AG04450 (cell line): ENCODE results near the gene PLXNA4. TPM values are rescaled to one million over a fixed set of nuclear protein-coding genes. Genes with fewer than 3 reads are reported as not detected.

Experiments
- CTCF ChIA-PET: fragments of 300-600, 350-600 bp; formaldehyde crosslinking; extraction: SDS; loops from one replicate; lab custom pipeline; 2022; ENCODE audit warnings: antibody characterized with exemption, inconsistent platforms; lab: Charles Lee
- POLR2A ChIA-PET: fragments of 350-600 bp; formaldehyde crosslinking; extraction: SDS; loops from one replicate; lab custom pipeline; 2021; ENCODE audit warnings: antibody characterized with exemption, inconsistent platforms; lab: Yijun Ruan, JAX
- DNase-seq: peaks from one replicate; pipeline ENCODE4 v3.0.0-alpha.2; 2011; ENCODE audit warnings: low read depth, low spot score
- H3K27ac ChIP-seq: one replicate; pipeline ENCODE4 v1.5.1; 2012; ENCODE audit warnings: low read depth, low read length, control low read depth
- H3K27me3 ChIP-seq: one replicate; pipeline ENCODE4 v1.6.0; 2012; ENCODE audit warnings: low read length; ENCODE audit not compliant: control insufficient read depth, insufficient read depth
- H3K4me3 ChIP-seq: 2 replicates; pipeline ENCODE4 v1.5.1; 2011; ENCODE audit warnings: mild to moderate bottlenecking, low read depth, low read length, control low read depth
- H3K9me3 ChIP-seq: 2 replicates; pipeline ENCODE4 v1.5.1; 2012; ENCODE audit warnings: low read length; ENCODE audit not compliant: control insufficient read depth, insufficient read depth
- CTCF ChIP-seq: IDR thresholded peaks from 2 replicates; pipeline ENCODE4 v1.5.1; 2011; ENCODE audit warnings: low read depth, low read length, control low read depth, inconsistent platforms
- polyA plus RNA-seq: library from polyadenylated mRNA; depleted of rRNA; stranded (reverse); fragments of >200 nt; gene quantifications from 2 replicates; pipeline ENCODE4 v1.2.3, GENCODE V29; 2011

Gene PLXNA4
- polyA plus RNA-seq, 1 experiment: 0.05 TPM

- Histone ChIP-seq H3K9me3 (no peaks in the 10 kb centered on the region), H3K27ac (no peak overlapping the region), H3K4me3 (no peak overlapping the region), H3K27me3 (peaks cover 9% of the 10 kb centered on the region)
- POLR2A ChIA-PET: no interaction called here
- TF ChIP-seq CTCF: no peak
- CTCF ChIA-PET: no interaction called here
- DNase-seq: no peak
Measured at GRCh38 chr7:132609906-132610520, 33.7 kb upstream of the PLXNA4 start.

DNA sequence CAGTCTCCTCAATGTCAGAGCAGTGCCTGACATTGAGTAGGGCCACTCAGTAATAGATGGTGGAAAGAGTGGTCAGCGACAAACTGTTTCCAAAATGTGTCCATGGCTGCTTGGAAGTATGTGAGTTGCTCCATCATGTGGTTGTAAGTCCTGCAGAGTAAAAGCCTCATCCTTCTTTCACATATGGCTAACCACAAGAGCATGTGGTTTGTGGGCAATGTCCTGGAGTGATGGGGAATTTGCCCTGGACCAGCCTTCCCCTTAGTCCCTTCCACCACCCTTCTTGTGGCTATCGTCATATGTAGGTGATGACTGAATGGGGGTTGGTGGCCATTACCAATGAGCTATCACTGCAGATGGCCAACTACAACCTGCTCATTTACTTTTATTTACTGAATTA is 33.0 kb upstream of the PLXNA4 start:
- Histone ChIP-seq H3K4me3 (no peak overlapping the region), H3K27ac (no peak overlapping the region), H3K9me3 (no peaks in the 10 kb centered on the region), H3K27me3 (peaks cover 6% of the 10 kb centered on the region)
- TF ChIP-seq CTCF: no peak
- no peak for DNase-seq
- CTCF ChIA-PET: no interaction called here
- POLR2A ChIA-PET: no interaction called here

- H3K4me3 ChIP-seq: no peak overlapping the region
- CTCF ChIA-PET: no interaction called here
- DNase-seq: no peak
- no peak overlapping the region for H3K27ac ChIP-seq
- peaks cover 6% of the 10 kb centered on the region for H3K27me3 ChIP-seq
- TF ChIP-seq CTCF: no peak
- no peaks in the 10 kb centered on the region for H3K9me3 ChIP-seq
- POLR2A ChIA-PET: no interaction called here
Measured at GRCh38 chr7:132608523-132608922, 32.3 kb upstream of the PLXNA4 start.

GRCh38 chr7:132607656-132608055 is 31.4 kb upstream of the PLXNA4 start:
- no peak for DNase-seq
- H3K4me3 ChIP-seq: no peak overlapping the region
- no peaks in the 10 kb centered on the region for H3K9me3 ChIP-seq
- POLR2A ChIA-PET: no interaction called here
- no peak for TF ChIP-seq CTCF
- H3K27me3 ChIP-seq: no peaks in the 10 kb centered on the region
- CTCF ChIA-PET: no interaction called here
- H3K27ac ChIP-seq: no peak overlapping the region

GRCh38 chr7:132604121-132604520 is 27.9 kb upstream of the PLXNA4 start:
- no peak overlapping the region for H3K27ac ChIP-seq
- ChIA-PET CTCF (interaction anchor here (1.7 kb wide), 1 partner anchor 23 kb away, joined by 4 read pairs; no protein-coding TSS in a partner anchor), POLR2A (no interaction called here)
- no peak for DNase-seq
- no peak overlapping the region for H3K4me3 ChIP-seq
- H3K9me3 ChIP-seq: no peaks in the 10 kb centered on the region
- TF ChIP-seq CTCF: no peak
- H3K27me3 ChIP-seq: no peaks in the 10 kb centered on the region
